Measurements from ENCODE around the gene IFNAR1. TPM values are rescaled to one million over a fixed set of nuclear protein-coding genes. Genes with fewer than 3 reads are reported as not detected.
A peak's percentile ranks its signal among the peaks of the same experiment; 100 is the strongest.

Gene IFNAR1
- total RNA-seq, 3 donors from 2014 or later (not counting 1 experiment from before 2014, with no cell fraction given): 15.0 to 21.3 (median 19.3) TPM

DNA sequence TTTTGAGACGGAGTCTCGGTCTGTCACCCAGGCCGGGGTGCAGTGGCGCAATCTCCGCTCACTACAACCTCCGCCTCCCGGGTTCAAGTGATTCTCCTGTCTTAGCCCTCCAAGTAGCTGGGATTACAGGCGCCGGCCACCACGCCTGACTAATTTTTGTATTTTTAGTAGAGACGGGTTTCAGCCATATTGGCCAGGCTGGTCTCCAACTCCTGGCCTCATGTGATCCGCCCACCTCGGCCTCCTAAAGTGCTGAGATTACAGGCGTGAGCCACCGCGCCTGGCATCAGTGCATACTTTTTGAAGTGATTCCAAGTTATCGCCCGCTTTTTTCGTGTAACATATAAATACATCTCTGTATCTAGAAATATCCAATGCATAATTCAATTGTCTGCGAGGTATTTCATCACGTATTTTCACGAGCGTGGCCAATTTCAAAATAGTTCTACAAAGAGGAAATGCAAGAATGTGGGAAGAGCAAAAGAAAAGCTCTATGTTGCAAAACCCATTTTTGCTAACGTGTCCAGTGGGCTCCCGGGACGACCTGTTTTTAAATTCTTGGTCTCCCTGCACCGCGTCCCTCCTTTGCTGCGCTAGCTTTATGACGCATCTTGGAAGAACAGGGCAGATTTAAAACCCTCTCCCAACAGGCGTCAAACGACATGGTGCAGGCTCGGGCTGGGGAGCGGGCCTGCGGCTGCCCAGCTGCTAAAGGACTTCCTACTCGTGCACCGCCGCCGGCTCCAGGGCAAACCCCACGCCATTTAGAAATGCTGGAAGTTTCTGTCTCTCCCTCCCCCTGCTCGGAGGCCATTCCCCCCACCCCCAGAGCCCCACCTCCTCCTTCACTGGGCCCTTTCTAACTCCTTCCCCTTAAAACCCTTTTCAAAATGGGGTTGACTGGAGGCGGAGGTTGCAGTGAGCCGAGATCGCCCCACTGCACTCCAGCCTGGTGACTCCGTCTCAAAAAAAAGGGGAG is 77.5 kb downstream of the IFNAR1 start:
- Mint-ChIP-seq H3K9me3 (no peaks in the 10 kb centered on the region), H3K27ac (no peak overlapping the region), H3K27me3 (ENCODE audit: low read depth in 2 of 2) (peaks cover 57 to 58% of the 10 kb centered on the region in 2 donors), H3K4me1 (peaks cover 8 to 15% of the 10 kb centered on the region in 2 donors), H3K4me3 (peak overlapping the region; percentile 21), H3K36me3 (no peaks in the 10 kb centered on the region)
- Histone ChIP-seq H3K4me3 (ENCODE audit: low read length) (peak overlapping the region; percentile 18), H3K4me1 (ENCODE audit: control insufficient read depth, insufficient read depth, low read length) (peaks cover 37% of the 10 kb centered on the region), H3K27me3 (ENCODE audit: control insufficient read depth, insufficient read depth, low read length) (peaks cover 52% of the 10 kb centered on the region), H3K27ac (ENCODE audit: low read length) (peak overlapping the region; percentile 59), H3K9me3 (ENCODE audit: control insufficient read depth, insufficient read depth, low read length) (no peaks in the 10 kb centered on the region), H3K36me3 (ENCODE audit: control insufficient read depth, insufficient read depth, low read length) (no peaks in the 10 kb centered on the region)
- peak; percentile 20 to 60 (median 48) for ATAC-seq
- TF ChIP-seq, protein P1, sequence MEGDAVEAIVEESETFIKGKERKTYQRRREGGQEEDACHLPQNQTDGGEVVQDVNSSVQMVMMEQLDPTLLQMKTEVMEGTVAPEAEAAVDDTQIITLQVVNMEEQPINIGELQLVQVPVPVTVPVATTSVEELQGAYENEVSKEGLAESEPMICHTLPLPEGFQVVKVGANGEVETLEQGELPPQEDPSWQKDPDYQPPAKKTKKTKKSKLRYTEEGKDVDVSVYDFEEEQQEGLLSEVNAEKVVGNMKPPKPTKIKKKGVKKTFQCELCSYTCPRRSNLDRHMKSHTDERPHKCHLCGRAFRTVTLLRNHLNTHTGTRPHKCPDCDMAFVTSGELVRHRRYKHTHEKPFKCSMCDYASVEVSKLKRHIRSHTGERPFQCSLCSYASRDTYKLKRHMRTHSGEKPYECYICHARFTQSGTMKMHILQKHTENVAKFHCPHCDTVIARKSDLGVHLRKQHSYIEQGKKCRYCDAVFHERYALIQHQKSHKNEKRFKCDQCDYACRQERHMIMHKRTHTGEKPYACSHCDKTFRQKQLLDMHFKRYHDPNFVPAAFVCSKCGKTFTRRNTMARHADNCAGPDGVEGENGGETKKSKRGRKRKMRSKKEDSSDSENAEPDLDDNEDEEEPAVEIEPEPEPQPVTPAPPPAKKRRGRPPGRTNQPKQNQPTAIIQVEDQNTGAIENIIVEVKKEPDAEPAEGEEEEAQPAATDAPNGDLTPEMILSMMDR (IDR thresholded peaks at IDR 0.05): no peak
- peak in 1 of 2 donors; percentile 57 for DNase-seq
- intact Hi-C loops (cut with micrococcal nuclease): no loop called here
- 51% methylated on average over 45 of the region's 45 CpGs for WGBS (ENCODE audit: insufficient coverage)

DNA sequence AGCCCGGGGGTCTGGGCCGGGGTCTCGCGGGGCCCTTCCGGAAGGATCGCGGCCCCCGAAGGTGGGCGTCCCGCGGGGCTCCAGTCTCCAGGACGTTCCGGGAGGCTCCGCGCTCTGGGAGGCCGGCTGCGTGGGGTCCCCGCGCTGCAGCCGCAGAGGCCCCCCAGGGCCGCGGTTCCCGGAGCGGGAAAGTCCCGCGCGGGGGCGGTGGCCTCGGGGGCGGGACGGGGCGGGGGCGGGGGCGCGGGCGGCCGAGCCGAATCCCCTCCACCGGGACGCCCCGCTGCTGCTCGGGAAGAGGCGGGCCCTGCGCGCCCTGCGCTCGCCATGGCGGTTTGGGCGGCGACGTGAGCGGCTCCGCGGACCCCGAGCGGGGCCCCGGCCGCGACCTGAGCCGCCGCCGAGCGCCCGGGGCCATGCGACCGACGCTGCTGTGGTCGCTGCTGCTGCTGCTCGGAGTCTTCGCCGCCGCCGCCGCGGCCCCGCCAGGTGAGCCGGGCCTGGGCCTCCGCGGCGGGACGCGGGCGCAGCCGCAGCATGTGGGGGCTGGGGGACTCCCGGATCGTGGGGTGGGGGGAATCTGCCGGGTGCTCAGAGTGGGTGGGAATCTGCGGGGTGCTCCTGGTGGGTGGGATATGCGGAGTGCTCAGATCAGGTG is 78.5 kb downstream of the IFNAR1 start, which contains the start of gene IFNGR2:
Gene IFNGR2, plus strand, starts transcription at position 286 of the 658 bp plus-strand sequence. Its CDS starts 131 bp downstream, at position 417.
- Histone ChIP-seq H3K9me3 (ENCODE audit: control insufficient read depth, insufficient read depth, low read length) (no peaks in the 10 kb centered on the region), H3K4me3 (ENCODE audit: low read length) (peak within 1 kb of the TSS; percentile 52), H3K27me3 (ENCODE audit: control insufficient read depth, insufficient read depth, low read length) (peaks cover 52% of the 10 kb centered on the region), H3K4me1 (ENCODE audit: control insufficient read depth, insufficient read depth, low read length) (peaks cover 37% of the 10 kb centered on the region), H3K27ac (ENCODE audit: low read length) (peak within 1 kb of the TSS; percentile 63), H3K36me3 (ENCODE audit: control insufficient read depth, insufficient read depth, low read length) (no peaks in the 10 kb centered on the region)
- TF ChIP-seq, protein P1 (IDR thresholded peaks at IDR 0.05): no peak
- no peak within 1 kb of the TSS for H3K27ac Mint-ChIP-seq
- H3K36me3 Mint-ChIP-seq: no peaks in the 10 kb centered on the region
- H3K4me3 Mint-ChIP-seq: peak within 1 kb of the TSS; percentile 65
- under 1% methylated on average over 89 of the region's 89 CpGs for WGBS (ENCODE audit: insufficient coverage)
- peak in 1 of 2 donors; percentile 70 for DNase-seq
- peaks cover 49 to 53% of the 10 kb centered on the region in 2 donors for H3K27me3 Mint-ChIP-seq (ENCODE audit: low read depth in 2 of 2)
- no peaks in the 10 kb centered on the region for H3K9me3 Mint-ChIP-seq
- intact Hi-C loops (cut with micrococcal nuclease): no loop called here
- peak; percentile 52 to 62 (median 54) for ATAC-seq
- H3K4me1 Mint-ChIP-seq: peaks cover 8 to 15% of the 10 kb centered on the region in 2 donors

- Histone ChIP-seq H3K27me3 (ENCODE audit: control insufficient read depth, insufficient read depth, low read length) (peaks cover 48% of the 10 kb centered on the region), H3K4me3 (ENCODE audit: low read length) (peak overlapping the region; percentile 52), H3K36me3 (ENCODE audit: control insufficient read depth, insufficient read depth, low read length) (no peaks in the 10 kb centered on the region), H3K27ac (ENCODE audit: low read length) (peak overlapping the region; percentile 63), H3K9me3 (ENCODE audit: control insufficient read depth, insufficient read depth, low read length) (no peaks in the 10 kb centered on the region), H3K4me1 (ENCODE audit: control insufficient read depth, insufficient read depth, low read length) (peaks cover 37% of the 10 kb centered on the region)
- Mint-ChIP-seq H3K4me3 (peak overlapping the region; percentile 65), H3K27me3 (ENCODE audit: low read depth in 2 of 2) (peaks cover 49 to 51% of the 10 kb centered on the region in 2 donors), H3K36me3 (no peaks in the 10 kb centered on the region), H3K9me3 (no peaks in the 10 kb centered on the region), H3K27ac (no peak overlapping the region), H3K4me1 (peaks cover 8 to 15% of the 10 kb centered on the region in 2 donors)
- WGBS (ENCODE audit: insufficient coverage): 7% methylated on average over 47 of the region's 47 CpGs
- peak in 2 of 3 donors; percentile 20 to 35 for ATAC-seq
- intact Hi-C loops (cut with micrococcal nuclease): no loop called here
- TF ChIP-seq, protein P1 (IDR thresholded peaks at IDR 0.05): no peak
- DNase-seq: peak in 1 of 2 donors; percentile 42
Measured at GRCh38 chr21:33403786-33404585, 79.2 kb downstream of the IFNAR1 start.
